Suprapubic skin (tissue), 4 donors: ENCODE data around the gene CES4A. TPM values are rescaled to one million over a fixed set of nuclear protein-coding genes. Genes with fewer than 3 reads are reported as not detected.
A peak's percentile ranks its signal among the peaks of the same experiment; 100 is the strongest.

Source experiments
- DNase-seq, 2 donors: peaks; one replicate each; pipeline ENCODE4 v3.0.0-alpha.2; 2019; ENCODE audit warnings: low spot score in 2 of 2
- H3K27ac ChIP-seq: fragments of 200-600 bp; sonication (generic); one replicate; pipeline ENCODE4 v1.5.1; 2019
- H3K27me3 ChIP-seq: fragments of 200-600 bp; sonication (generic); one replicate; pipeline ENCODE4 v1.5.1; 2019
- H3K36me3 ChIP-seq: fragments of 200-600 bp; sonication (generic); one replicate; pipeline ENCODE4 v1.5.1; 2019
- H3K4me1 ChIP-seq: fragments of 200-600 bp; sonication (generic); one replicate; pipeline ENCODE4 v1.5.1; 2019
- H3K4me3 ChIP-seq: fragments of 200-600 bp; sonication (generic); one replicate; pipeline ENCODE4 v1.5.1; 2019; ENCODE audit warnings: mild to moderate bottlenecking
- H3K9me3 ChIP-seq: fragments of 200-600 bp; sonication (generic); one replicate; pipeline ENCODE4 v1.5.1; 2019
- EP300 ChIP-seq: sonication (generic); formaldehyde crosslinking; IDR thresholded peaks from one replicate; pipeline ENCODE4 v1.6.1; 2017; ENCODE audit warnings: antibody characterized with exemption
- POLR2A ChIP-seq, 2 donors: fragments of 450-650 bp; IDR thresholded peaks; one replicate each; pipeline ENCODE4 v1.6.1; 2017; ENCODE audit warnings: antibody characterized with exemption in 2 of 2, mild to moderate bottlenecking in 2 of 2, moderate library complexity in 2 of 2
- POLR2AphosphoS5 ChIP-seq, 3 donors: sonication (generic); formaldehyde crosslinking; IDR thresholded peaks; one replicate each; pipeline ENCODE4 v1.6.1; 2017; ENCODE audit warnings: antibody characterized with exemption in 3 of 3
- WGBS: methylation state at CpG from one replicate; pipeline ENCODE4 v1.1.5; 2018; 5-methylcytosine and 5-hydroxymethylcytosine counted together
- total RNA-seq, 4 donors: library from RNA; depleted of rRNA; stranded (reverse); fragments of >200 nt; gene quantifications; one replicate each; pipeline ENCODE4 v1.1.0, GENCODE V29; 2016
- TF ChIP-seq, protein P1 (sequence below), 2 donors: fragments of 200-600 bp in 1 of 2; fragments of 450-650 bp in 1 of 2; sonication (generic) in 1 of 2; IDR thresholded peaks; one replicate each; pipeline ENCODE4 v1.5.1; 2016 to 2019; ENCODE audit warnings: antibody characterized with exemption in 2 of 2, mild to moderate bottlenecking in 1 of 2, moderate library complexity in 1 of 2

The CES4A gene
- total RNA-seq, 4 donors from 2014 or later = 47.2 to 148 (median 99.9) TPM

DNA sequence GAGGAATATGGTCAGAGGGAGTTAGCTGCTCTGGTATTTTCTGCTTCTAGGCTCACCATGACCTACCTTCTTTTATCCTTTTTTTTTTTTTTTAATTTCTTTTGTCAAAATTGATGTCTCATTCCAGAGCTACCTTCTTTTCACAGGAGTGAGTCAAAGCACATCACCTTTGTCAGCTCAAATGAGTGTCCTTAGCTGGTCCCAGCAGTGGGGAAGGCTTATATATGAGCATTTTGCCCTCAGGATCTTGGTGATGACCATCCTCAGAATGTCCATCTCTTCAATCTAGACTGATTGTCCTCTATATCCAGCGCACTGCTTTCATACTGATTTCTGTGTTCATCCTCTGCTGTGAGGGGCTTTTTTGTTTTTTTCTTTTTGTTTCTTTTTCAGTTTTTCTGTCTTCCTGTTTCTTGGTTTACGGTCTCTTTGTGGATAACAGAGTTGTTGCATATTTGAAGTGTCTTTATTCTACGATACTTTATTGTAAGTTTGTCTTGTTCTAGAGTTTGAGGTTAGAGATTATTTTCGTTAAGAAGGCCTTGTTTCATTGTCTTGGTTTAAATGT lies 65.5 kb downstream of the CES4A start:
- Histone ChIP-seq H3K27me3 (no peaks in the 10 kb centered on the region), H3K4me1 (peaks cover 11% of the 10 kb centered on the region), H3K4me3 (no peak overlapping the region), H3K27ac (no peak overlapping the region), H3K9me3 (no peaks in the 10 kb centered on the region), H3K36me3 (peaks cover 13% of the 10 kb centered on the region)
- no peak for DNase-seq
- TF ChIP-seq, protein P1, sequence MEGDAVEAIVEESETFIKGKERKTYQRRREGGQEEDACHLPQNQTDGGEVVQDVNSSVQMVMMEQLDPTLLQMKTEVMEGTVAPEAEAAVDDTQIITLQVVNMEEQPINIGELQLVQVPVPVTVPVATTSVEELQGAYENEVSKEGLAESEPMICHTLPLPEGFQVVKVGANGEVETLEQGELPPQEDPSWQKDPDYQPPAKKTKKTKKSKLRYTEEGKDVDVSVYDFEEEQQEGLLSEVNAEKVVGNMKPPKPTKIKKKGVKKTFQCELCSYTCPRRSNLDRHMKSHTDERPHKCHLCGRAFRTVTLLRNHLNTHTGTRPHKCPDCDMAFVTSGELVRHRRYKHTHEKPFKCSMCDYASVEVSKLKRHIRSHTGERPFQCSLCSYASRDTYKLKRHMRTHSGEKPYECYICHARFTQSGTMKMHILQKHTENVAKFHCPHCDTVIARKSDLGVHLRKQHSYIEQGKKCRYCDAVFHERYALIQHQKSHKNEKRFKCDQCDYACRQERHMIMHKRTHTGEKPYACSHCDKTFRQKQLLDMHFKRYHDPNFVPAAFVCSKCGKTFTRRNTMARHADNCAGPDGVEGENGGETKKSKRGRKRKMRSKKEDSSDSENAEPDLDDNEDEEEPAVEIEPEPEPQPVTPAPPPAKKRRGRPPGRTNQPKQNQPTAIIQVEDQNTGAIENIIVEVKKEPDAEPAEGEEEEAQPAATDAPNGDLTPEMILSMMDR (IDR thresholded peaks at IDR 0.05) = no peak
- TF ChIP-seq EP300 (no peak), POLR2AphosphoS5 (IDR thresholded peaks at IDR 0.05) (no peak), POLR2A (IDR thresholded peaks at IDR 0.05) (no peak)
- WGBS = 91% methylated on average over 4 of the region's 4 CpGs

DNA sequence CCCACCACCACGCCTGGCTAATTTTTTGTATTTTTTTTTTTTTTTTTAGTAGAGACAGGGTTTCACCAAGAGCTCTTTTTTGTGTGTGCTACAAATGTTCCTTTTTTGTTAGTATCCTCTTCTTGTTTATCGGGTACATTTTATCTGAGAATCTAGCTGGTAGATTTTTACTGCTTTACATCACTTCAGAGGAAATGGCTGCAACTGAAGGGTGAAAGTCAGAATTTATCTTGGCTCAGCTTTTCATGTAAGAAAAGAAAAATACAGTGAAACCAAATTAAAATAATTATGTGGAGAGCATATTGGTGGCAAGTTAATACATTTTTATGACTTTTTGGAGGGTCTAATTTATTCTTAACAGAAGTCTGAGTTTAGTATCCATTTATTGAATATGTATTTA lies 66.5 kb downstream of the CES4A start:
- H3K4me1 ChIP-seq = peaks cover 11% of the 10 kb centered on the region
- no peaks in the 10 kb centered on the region for H3K9me3 ChIP-seq
- TF ChIP-seq POLR2AphosphoS5 (IDR thresholded peaks at IDR 0.05) = no peak
- no peak for TF ChIP-seq EP300
- TF ChIP-seq, protein P1 (IDR thresholded peaks at IDR 0.05) = no peak
- TF ChIP-seq POLR2A (IDR thresholded peaks at IDR 0.05) = no peak
- H3K27ac ChIP-seq = no peak overlapping the region
- no peak overlapping the region for H3K4me3 ChIP-seq
- no peak for DNase-seq
- no peaks in the 10 kb centered on the region for H3K27me3 ChIP-seq
- 91% methylated on average over 2 of the region's 2 CpGs for WGBS
- peaks cover 8% of the 10 kb centered on the region for H3K36me3 ChIP-seq

DNA sequence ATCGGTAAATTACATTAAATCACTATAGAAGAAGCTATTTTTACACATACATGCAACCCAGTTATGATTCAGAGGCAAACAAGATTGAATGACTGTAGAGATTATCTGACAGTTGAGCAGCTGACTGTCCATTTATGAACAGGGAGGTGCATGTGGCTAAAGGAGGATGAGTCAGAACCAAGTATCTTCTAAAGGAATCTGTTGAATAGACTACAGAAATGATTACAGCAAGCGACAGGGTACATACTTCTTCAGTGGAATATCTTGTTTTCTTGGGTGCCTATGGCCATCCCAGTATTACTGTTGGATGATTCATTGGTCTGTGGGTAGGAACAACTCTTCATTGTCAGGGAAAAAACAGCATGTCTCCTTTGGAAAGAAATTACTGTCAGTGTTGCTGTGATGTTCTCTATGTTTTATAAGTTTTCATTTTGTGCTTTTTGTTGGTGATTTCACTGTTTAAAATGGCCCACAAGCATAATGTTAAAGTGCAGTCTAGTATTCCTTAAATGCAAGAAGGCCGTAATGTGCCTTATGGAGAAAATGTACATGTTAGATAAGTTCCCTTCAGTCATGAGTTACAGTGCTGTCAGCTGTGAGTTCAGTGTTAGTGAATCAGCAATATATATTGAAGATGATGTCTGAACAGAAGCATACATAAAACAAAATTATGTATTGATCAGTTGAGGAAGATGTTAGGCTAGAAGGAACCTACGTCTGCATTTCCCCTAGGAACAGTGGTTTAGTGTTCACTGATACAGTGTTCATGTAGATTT lies 67.5 kb downstream of the CES4A start:
- Histone ChIP-seq H3K4me3 (no peak overlapping the region), H3K9me3 (no peaks in the 10 kb centered on the region), H3K27ac (peak overlapping the region; percentile 56), H3K4me1 (peaks cover 11% of the 10 kb centered on the region), H3K27me3 (no peaks in the 10 kb centered on the region), H3K36me3 (peaks cover 8% of the 10 kb centered on the region)
- no peak for DNase-seq
- TF ChIP-seq POLR2A (IDR thresholded peaks at IDR 0.05) (no peak), POLR2AphosphoS5 (IDR thresholded peaks at IDR 0.05) (no peak), EP300 (no peak)
- TF ChIP-seq, protein P1 (IDR thresholded peaks at IDR 0.05) = no peak
- WGBS = 70% methylated on average over 4 of the region's 4 CpGs

Other genes with a start within 250 kb of the CES4A start
- gene DYNC1LI2, start 237.0 kb upstream of the CES4A start, total RNA-seq = 100 to 1,000 TPM; 102 to 212 (median 137) TPM
- not detected for gene TERB1, start 187.0 kb upstream of the CES4A start, total RNA-seq
- 10 to 100 TPM; 36.2 to 57.5 (median 45.0) TPM for gene NAE1, start 157.6 kb upstream of the CES4A start, total RNA-seq
- gene CA7, start 144.2 kb upstream of the CES4A start, total RNA-seq = not detected
- 1 to 10 TPM; 5.0 to 8.3 (median 6.6) TPM for gene PDP2, start 108.1 kb upstream of the CES4A start, total RNA-seq
- gene CDH16, start 69.7 kb upstream of the CES4A start, total RNA-seq = under 1 TPM in 1 of 4 donors, not detected in 3; 0.45 TPM
- 10 to 100 TPM in 1 of 4 donors, 1 to 10 TPM in 3; 1.5 to 12.1 (median 4.6) TPM for gene RRAD, start 63.1 kb upstream of the CES4A start, total RNA-seq
- gene CIAO2B, start 54.2 kb upstream of the CES4A start, total RNA-seq = 10 to 100 TPM; 34.4 to 69.0 (median 45.0) TPM
- gene CES2, start 53.1 kb upstream of the CES4A start, total RNA-seq = 10 to 100 TPM; 33.6 to 56.0 (median 42.3) TPM
- 1 to 10 TPM in 3 of 4 donors, not detected in 1; 1.4 to 2.2 (median 1.5) TPM for gene CES3, start 27.3 kb upstream of the CES4A start, total RNA-seq
- 10 to 100 TPM; 28.2 to 68.3 (median 46.6) TPM for gene CBFB, start 40.6 kb downstream of the CES4A start, total RNA-seq
- gene PHAF1, start 121.4 kb downstream of the CES4A start, total RNA-seq = 10 to 100 TPM; 44.0 to 60.9 (median 53.1) TPM
- 1 to 10 TPM; 7.5 to 9.7 (median 9.0) TPM for gene B3GNT9, start 162.4 kb downstream of the CES4A start, total RNA-seq
- gene TRADD, start 171.3 kb downstream of the CES4A start, total RNA-seq = 10 to 100 TPM; 25.9 to 34.4 (median 28.7) TPM
- gene FBXL8, start 171.4 kb downstream of the CES4A start, total RNA-seq = 100 to 1,000 TPM in 1 of 4 donors, 10 to 100 TPM in 3; 45.0 to 134 (median 58.8) TPM
- 100 to 1,000 TPM in 2 of 4 donors, 10 to 100 TPM in 2; 56.5 to 351 (median 102) TPM for gene HSF4, start 176.2 kb downstream of the CES4A start, total RNA-seq
- 100 to 1,000 TPM in 2 of 4 donors, 10 to 100 TPM in 2; 64.3 to 116 (median 90.5) TPM for gene NOL3, start 181.9 kb downstream of the CES4A start, total RNA-seq
- 10 to 100 TPM; 14.2 to 30.0 (median 17.3) TPM for gene MATCAP1, start 195.4 kb downstream of the CES4A start, total RNA-seq
- 1 to 10 TPM in 3 of 4 donors, under 1 TPM in 1; 0.45 to 2.0 (median 1.9) TPM for gene EXOC3L1, start 201.5 kb downstream of the CES4A start, total RNA-seq
- gene E2F4, start 203.6 kb downstream of the CES4A start, total RNA-seq = 100 to 1,000 TPM in 1 of 4 donors, 10 to 100 TPM in 3; 92.6 to 106 (median 96.8) TPM
- gene ELMO3, start 210.5 kb downstream of the CES4A start, total RNA-seq = 10 to 100 TPM; 48.0 to 77.6 (median 56.7) TPM
- 10 to 100 TPM; 32.8 to 46.8 (median 40.0) TPM for gene TMEM208, start 238.5 kb downstream of the CES4A start, total RNA-seq